ENCODE measurements around the gene METTL17.

Gene METTL17

GRCh38 chr14:21041676-21042433 lies 52.1 kb downstream of the METTL17 start, which contains the start of gene RNASE7:
Gene RNASE7, plus strand, starts transcription at chr14:21042362. Its CDS starts 631 bp downstream, at chr14:21042993.
- Mint-ChIP-seq H3K36me3 (ENCODE audit: low read depth) (no peaks in the 10 kb centered on the region), H3K27me3 (peaks cover 16% of the 10 kb centered on the region), H3K27ac (no peak within 1 kb of the TSS), H3K4me3 (no peak within 1 kb of the TSS), H3K9me3 (no peaks in the 10 kb centered on the region), H3K4me1 (ENCODE audit: low read depth) (peaks cover 5% of the 10 kb centered on the region)

- H3K27ac Mint-ChIP-seq, result no peak overlapping the region
- H3K27me3 Mint-ChIP-seq, result peaks cover 16% of the 10 kb centered on the region
- no peak overlapping the region for H3K4me3 Mint-ChIP-seq
- no peaks in the 10 kb centered on the region for H3K36me3 Mint-ChIP-seq (ENCODE audit: low read depth)
- H3K9me3 Mint-ChIP-seq, result no peaks in the 10 kb centered on the region
- peaks cover 5% of the 10 kb centered on the region for H3K4me1 Mint-ChIP-seq (ENCODE audit: low read depth)
These were observed 53.1 kb downstream of the METTL17 start for GRCh38 chr14:21042918-21043317.

GRCh38 chr14:21043387-21043973 lies 53.7 kb downstream of the METTL17 start:
- H3K9me3 Mint-ChIP-seq, result no peaks in the 10 kb centered on the region
- peaks cover 5% of the 10 kb centered on the region for H3K4me1 Mint-ChIP-seq (ENCODE audit: low read depth)
- H3K4me3 Mint-ChIP-seq, result no peak overlapping the region
- H3K27me3 Mint-ChIP-seq, result peaks cover 17% of the 10 kb centered on the region
- H3K27ac Mint-ChIP-seq, result no peak overlapping the region
- no peaks in the 10 kb centered on the region for H3K36me3 Mint-ChIP-seq (ENCODE audit: low read depth)

- H3K4me1 Mint-ChIP-seq (ENCODE audit: low read depth), result peaks cover 5% of the 10 kb centered on the region
- no peak overlapping the region for H3K27ac Mint-ChIP-seq
- H3K36me3 Mint-ChIP-seq (ENCODE audit: low read depth), result no peaks in the 10 kb centered on the region
- no peak overlapping the region for H3K4me3 Mint-ChIP-seq
- no peaks in the 10 kb centered on the region for H3K9me3 Mint-ChIP-seq
- H3K27me3 Mint-ChIP-seq, result peaks cover 20% of the 10 kb centered on the region
These were observed 54.3 kb downstream of the METTL17 start for GRCh38 chr14:21043974-21044618.

Data from stimulated activated naive CD8-positive, alpha-beta T cell treated with anti-CD3 and anti-CD28 coated beads, Interleukin-15, Interleukin-2, amounts not matched to agents 100 ng/mL and 50 ng/mL, for 24 hours (primary cell).